ENCODE results near the gene AWAT2.
"Not testable (repeated sequence)": the region's sequence is repeated elsewhere in the genome, so short reads cannot be mapped to it uniquely, and the experiment has no call there.

Gene AWAT2

DNA sequence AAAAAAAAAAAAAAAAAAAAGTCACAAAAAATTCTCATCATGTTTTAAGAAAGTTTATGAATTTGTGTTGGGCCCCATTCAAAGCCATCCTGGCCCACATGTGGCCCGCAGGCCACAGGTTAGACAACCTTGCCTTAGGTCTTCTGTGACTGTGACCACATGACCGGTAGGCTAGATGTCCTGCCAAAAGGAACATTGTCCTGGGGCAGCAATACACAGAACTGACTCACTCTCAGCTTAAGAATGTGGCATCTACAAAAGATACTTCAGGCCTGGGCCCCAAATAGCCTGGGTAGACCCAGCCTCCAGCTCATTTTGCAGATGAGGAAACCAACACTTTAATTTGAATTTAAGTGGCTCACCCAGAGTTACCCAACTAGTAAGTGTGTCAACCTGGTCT lies 10.0 kb downstream of the AWAT2 start:
- no peak for DNase-seq

DNA sequence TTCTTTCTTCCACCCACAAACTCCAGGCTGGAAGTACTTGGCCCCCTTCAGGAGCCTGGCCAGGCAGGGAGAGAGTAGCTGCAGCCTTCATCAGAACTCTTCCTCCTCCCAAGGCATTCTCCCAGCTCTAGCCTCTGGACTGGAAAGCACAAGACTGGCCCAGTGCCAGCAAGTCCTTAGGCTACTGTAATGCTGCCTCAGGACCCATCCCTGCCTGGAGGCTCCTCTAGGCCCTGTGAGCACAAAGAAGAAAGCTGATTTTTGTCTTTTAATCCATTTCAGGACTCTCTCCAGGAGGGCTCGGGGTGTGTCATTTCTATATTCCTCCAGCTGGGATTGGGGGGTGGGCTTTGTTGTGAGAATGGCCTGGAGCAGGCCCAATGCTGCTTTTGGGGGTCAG lies 10.8 kb downstream of the AWAT2 start:
- no peak for DNase-seq

DNA sequence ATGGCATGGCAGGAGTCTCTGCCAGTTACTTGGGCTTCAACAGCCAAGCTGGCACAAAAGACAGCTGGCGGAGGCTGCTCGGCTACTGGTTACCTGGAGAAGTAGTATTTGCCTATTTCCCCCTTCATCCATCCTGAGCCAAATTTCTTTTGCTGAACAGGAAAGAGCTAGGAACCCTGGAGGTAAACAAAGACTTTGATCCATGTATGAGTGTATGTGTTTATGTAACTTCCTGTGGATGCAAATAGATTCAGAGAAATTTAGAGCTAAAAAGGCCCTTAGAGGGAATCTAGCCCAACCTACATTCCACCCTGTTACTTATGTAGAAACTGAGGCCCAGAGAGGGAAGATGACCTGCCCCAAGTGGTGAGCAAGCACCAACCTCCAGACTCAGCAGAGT lies 11.2 kb downstream of the AWAT2 start:
- DNase-seq = no peak

DNA sequence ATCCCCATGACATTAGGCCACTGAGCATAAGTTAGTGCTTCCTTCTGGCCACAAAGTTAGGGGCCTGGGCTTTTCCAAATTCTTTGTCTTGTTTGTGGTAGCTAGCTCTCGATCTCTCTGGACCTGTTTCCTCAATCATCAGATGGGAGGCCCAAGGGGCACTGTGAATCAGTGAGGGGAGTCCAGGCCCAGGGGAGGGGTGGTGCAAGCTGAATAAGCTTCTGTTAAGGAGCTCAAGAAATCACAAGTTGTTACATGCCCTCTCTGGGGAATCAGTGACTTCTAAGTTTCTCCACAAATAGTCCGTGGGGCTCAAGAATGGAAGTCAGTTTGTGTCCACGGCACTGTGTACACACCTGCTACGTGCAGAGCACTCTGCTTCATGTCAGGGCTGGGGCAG lies 15.1 kb downstream of the AWAT2 start:
- DNase-seq = no peak

DNA sequence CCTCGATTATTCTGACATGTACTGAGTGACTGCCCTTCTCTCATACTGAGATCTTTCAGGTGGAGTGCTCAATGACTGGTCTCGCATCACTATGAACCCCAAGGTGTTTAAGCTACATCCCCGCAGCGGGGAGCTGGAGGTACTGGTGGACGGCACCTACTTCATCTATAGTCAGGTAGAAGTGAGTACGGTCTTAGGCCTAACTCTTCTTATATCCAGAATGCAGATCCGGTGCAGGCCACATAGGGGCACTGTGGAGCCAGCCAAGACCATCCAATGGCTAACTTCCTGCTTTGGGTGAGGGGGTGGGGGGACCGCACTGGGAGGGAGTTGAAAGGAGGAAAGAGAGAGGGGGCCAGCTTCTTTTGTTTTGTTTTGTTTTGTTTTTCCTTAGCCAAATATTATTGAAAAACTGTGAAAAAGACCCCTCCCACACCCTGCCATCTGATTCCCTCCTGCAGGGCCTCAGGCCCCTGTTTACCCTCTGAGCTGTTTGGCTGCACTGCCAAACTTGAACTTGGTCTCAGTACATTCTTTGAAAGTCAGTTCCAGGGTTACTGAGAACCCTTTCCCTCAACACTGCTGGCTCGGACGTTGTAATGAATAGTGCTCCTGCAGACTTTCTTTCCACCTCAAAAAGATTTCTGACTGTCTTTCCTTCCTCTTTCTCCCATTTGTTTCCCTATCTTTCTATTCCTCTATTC lies 16.2 kb downstream of the AWAT2 start:
- no peak for DNase-seq

DNA sequence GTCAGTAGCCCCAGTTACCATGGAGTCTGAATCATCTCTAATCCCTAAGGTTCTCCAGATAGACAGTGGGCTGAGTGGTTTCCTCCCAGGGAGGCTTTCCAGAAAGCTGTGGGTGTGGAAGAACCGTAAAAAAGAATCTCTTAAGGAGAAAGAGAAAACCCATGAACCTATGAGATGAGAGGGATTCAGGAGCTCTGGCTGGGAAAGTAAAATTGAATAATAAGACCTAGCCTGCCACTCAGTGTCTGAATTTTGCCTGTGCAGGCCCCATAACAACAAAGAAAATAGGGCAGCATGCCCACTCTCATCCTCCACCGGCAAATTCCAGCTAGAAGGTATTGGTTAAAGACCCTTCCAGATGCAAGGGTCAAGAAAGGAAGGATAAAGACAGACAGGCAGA lies 16.9 kb downstream of the AWAT2 start:
- no peak for DNase-seq

DNA sequence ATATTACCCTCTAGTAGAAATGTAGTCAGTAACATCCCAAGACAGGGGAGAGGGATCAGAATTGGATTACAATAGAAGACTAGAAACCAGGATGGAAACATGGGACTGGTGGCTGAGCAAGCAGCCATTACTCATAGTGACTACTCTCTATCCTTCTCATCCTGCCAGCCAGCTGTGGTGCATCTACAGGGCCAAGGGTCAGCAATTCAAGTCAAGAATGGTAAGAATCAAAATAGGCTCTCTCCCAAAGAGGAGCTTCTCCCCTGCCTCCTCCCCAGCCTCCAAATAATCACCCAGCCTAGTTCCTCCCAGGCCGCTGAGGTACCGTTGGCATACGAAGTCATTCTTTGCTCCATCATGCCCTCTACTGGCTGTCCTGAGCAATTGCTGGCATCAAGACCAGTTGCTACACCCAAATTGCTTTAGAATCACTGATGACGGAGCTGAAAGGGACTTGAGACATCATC lies 19.4 kb downstream of the AWAT2 start:
- no peak for DNase-seq

DNA sequence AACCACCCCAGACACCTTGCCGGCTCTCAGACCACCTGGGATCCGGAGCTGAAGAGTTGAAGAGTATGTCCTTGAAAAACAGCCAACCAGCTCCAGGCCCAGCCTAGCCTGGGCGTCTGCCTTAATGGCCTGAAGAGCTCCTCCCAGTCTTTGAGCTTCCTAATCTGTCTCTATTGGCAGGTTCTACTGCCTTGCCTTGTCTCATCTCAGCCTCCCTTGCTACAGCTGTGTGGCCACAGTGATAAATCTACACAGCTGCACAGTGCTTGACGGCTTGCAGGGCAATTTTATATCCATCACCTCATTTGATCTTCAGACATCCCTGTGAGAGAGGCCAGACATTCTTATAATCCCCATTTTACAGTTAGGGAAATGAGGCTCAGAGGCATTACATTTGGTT lies 19.9 kb downstream of the AWAT2 start:
- no peak for DNase-seq

DNA sequence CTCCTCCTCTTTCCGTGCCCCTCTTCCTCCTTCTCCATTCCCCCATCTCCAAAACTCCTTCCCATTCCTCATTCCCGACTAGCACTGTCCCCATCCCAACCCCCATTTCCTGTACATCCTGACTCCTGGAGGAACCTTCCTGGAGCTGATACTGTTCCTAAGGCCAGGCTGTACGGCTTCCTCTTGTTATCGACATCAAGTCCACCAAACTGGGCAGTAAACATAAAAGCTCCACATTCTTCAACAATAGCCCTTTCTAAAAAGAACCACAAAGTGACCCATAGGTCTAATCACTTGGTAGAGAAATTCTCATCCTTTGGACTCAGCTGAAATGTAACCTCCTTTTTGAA lies 22.9 kb downstream of the AWAT2 start:
- DNase-seq = no peak

DNA sequence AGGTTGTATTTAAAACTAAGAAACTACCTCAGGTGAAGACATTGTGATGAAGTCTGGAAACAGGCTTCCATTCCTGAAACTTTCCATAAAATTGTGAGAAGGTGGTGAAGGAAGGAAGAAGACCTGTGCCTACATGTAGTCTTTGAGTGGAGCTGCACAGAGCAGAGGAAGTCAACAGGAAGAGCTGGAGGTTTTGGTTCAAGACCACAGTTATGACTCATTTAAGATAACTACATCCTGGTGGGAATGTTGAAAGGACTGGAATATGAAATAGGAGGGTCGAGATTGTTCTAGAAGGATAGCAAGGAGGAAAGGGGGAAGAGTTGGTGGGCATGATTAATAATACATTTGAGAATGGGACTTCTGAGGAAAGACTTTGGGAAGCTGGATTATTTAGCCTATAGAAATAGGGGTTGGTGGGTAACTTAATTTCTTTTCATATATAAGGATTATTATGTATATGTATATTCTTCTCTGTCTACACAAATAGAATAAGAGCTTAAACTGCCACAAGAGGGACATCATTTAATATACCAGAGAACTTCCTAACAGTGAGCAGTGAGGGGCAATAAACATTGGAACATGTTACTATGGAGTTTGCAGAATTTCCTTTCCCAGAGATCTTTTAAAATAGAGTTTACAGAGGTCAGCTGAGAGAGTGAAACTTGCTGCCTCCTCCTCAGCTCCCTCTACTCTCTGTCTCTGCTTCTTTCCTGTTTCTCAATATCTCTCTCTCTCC lies 23.5 kb downstream of the AWAT2 start:
- DNase-seq = no peak

DNA sequence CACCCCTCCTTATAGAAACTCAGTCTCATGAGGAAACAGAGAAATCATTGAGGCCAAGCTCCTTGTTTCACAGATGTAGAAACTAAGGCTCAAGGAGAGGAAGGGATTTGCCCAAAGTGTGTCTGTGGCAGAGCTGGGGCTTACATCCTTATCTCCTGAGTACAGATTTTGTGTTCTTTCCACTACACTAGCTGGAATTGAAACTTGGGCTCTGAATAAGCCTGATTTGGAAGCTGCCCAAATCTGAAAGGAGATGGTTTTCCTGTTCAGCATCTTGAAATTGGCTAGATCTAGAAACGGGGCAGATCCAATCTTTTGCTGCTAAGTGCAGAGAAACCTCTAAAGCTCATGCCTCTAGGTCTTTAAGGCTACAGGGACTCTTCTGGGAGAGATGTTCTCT lies 24.3 kb downstream of the AWAT2 start:
- DNase-seq = no peak

DNA sequence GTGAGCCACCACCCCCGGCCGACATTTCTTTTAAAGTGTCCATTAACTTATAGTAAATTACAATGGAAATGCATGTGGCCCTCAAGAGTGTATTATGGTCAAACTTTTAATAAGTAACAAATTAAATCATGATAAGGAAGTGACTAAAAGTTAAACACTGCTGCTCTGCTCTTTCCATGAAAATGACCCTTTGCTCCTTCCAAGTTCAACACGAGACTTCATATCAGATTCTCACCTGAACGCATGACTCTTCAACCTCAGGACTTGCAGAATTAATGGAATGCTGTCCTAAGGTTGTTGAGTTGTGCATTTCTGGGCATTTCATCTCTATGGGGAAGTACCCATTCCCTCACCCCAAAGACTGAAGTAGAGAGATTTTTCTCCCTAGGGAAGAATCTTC lies 27.1 kb downstream of the AWAT2 start:
- no peak for DNase-seq

DNA sequence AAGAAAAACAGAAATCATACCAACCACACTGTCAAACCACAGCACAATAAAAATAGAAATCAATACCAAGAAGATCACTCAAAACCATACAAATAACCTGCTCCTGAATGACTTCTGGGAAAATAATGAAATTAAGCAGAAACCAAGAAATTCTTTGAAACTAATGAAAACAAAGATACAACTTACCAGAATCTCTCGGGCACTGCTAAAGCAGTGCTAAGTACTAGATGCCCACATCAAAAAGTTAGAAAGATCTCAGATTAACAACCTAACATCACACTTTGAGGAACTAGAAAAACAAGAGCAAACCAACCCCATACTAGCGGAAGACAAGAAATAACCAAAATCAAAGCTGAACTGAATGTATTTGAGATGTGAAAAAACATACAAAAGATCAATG lies 33.2 kb downstream of the AWAT2 start:
- no peak for DNase-seq

DNA sequence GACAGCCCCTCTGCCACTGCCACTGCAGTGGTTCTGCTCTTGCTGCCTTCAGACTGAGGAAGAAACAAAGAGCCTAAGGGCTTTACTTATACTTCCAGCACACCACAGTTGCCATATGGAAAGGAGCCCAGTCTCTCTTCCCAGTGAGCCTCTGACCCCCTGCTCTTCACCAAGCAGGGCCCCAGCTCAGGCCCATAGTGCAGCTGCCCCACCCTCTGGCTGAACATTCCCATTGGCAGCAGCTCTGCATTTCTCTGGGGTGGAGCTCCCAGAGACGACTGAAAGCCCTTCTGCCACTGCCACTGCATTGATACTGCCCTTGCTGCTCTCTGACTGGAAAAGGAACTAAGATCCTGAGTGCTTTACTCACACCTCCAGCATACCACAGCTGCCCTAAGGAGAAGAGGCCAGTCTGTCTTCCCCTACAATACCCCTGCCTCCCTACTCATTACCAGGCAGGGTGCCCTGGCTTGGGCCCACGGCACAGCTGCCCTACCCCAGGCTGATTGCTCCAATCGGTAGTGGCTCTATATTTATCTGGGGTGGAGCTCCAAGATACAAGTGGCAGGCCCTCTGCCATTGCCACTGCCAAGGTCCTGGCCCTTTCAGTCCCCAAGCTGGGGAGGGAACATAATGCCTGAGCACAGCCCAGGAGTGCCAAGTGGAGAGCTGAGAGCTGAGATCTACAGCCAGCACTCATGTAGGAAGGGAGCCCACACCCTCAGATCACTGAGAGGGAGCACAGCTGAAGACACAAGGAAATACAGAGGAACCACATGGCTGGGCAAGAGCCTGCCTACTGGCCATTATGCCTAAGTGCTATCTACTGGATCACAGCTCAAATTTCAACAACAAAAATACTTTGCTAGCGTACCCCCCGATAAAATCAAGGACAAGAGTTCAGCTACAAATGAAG lies 36.0 kb downstream of the AWAT2 start:
- no peak for DNase-seq

DNA sequence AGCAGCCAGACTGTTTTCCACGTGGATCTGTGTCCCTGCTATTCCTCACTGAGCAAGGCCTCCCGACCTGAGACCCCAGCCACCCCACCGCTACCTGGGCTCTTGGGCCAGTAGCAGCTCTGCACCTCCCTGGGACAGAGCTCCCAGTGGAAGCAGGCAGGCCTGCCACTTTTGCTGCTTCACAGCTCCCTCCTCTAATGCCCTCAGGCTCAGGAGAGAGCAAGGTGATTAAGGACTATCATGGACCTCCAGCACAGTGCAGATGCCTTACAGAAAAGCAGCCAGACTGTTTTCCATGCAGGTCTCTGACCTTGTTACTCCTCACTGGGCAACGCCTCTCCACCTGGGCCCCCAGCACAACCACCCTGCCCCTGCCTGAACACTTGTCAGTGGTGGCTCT lies 37.0 kb downstream of the AWAT2 start:
- DNase-seq = no peak

DNA sequence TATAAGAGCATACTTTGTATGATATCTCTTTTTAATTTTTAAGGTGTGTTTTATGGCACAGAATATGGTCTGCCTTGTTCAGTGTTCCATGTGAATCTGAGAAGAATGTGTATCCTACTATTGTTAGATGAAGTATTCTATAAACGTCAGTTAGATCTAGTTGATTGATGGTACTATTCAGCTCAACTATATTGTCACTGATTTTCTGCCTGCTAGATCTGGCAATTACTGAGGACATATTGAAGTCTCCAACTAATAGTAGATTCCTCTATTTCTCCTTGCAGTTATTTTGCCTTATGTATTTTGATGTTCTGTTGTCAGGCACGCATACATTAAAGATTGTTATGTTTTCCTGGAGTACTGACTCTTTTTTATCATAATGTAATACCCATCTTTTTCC lies 39.8 kb downstream of the AWAT2 start:
- no peak for DNase-seq

DNA sequence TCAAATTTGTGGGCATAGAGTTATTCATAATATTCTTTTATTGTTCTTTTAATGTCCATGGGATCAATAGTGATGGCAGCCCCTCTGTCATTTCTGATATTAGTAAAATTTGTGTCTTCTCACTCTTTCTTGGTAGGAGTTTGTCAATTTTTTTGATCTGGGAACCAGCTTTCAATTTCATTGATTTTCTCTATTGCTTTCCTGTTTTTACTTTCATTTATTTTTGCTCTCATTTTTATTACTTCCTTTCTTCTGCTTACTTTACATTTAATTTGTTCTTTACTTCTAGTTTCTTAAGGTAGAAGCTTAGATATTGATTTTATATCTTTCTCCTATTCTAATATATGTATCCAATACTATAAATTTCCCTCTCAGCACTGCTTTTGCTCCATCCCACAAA lies 40.7 kb downstream of the AWAT2 start:
- no peak for DNase-seq

DNA sequence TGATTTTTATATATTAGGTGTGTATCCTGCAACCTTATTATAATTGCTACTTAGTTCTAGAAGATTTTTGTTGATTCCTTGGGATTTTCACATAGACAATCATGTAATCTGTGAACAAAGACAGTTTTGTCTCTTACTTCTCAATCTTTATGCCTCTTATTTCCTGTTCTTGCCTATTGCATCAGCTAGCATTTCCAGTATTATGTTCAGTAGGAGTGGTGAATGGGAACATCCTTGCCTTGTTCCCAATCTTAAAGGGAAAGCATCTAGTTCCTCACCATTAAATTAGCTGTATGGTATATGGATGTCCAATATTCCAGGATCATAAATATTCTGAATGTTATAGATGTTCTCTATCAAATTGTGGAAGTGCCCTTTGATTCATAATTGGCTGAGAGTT lies 41.8 kb downstream of the AWAT2 start:
- no peak for DNase-seq

DNA sequence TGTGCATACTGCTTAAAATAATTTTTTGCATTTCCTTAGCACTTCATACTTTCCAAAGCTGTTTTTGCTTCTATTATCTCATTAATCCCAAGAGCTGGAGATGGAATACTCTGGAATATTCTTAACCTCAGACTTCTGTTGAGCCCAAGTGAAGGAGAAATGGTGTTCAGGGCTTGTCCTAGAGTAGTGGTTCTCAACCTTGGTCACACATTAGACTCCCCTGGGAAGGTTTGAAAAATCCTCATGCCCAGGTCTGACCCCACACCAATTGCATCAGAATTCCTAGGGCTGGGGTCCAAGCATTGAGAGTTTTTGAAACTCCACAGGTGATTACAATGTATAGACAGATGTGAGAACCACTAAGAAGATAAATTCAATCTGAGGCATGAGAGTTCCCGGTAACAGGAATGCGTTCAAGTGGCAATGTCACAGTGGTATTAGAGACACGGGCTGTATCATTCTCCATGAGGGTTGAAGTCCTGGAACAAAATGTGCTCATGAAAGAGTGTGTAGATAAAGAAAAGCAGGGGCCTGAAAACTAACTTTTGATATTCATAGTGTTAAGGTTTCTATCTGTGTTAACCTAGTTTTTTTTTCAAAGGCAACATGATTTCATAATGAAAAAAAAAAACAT lies 47.9 kb downstream of the AWAT2 start:
- no peak for DNase-seq

DNA sequence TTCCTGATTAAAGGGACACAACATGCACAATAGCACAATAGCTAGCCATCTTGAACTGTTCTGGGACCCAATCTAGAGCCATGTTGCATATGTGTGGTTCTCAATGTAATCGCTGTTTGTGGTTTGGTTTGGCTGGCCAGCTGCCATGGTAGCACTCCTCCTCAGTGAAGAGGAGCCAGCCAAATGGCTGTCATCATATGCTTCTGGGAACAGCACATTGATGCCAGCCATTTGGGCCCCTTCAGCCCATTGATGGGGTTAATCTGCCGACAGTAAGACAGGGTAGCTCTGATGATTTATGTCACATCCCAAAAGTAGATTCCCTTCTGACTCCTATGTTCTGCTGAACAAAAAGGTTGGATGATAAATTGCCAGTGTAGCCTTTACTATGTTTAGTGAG lies 48.5 kb downstream of the AWAT2 start:
- no peak for DNase-seq

DNA sequence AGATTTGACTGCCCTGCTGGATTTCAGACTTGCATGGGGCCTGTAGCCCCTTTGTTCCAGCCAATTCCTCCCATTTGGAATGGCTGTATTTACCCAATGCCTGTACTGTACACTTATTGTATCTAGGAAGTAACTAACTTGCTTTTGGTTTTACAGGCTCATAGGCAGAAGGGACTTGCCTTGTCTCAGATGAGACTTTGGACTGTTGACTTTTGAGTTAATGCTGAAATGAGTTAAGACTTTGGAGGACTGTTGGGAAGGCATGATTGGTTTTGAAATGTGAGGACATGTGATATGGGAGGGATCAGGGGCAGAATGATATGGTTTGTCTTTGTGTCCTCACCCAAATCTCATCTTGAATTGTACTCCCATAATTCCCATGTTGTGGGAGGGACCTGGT lies 51.4 kb downstream of the AWAT2 start:
- not testable (repeated sequence) for DNase-seq

DNA sequence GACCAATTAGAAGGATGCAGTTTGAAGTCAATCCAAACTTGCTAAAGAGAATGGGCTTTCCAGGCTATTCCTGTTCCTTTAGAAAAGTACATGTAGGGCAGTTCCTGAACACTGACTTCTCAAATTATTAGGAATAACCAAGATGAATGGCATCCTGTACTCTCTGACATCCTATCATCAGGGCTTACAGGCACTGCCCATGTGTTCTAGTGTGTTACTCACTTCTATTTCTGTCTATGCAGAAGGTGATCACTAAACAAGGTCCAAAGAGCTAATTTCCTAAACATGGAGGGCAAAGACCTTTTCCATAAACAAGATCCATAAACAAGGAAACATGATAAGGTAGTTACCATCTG lies 53.6 kb downstream of the AWAT2 start:
- no peak for DNase-seq

DNA sequence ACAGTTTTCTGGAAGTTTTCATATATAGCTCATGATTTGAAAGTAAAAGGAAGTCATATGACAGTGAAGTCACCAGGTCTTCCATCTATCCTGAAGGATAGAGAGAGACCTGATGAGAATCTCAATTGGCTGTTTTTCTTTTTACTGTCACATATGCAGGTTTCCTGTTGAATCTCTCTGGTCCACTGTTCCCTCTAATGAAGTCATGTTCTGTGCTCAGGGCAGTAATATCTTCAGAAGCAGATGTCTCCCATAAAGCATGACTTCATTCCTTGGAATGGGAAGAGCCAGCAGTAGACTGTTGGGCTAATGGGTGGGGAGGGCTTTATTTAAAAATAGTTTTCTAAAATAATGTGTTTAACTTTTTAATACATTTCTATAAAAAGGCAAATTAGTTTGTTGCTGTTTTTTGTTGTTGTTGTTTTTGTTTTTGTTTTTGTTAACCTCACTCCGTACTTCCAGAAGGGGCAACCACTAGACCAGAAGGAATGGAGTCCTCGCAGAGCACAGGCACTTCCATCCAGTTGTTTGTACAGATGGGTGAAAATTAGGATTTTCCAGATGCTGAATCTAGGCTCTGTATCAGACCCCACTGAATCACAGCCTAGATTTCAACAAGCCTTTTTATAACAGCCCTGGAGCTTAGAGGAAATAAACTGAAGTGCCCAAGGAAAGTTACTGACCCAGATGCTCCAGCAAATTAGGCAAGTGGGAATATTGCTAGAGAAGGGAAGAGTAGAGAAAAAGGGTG lies 54.2 kb downstream of the AWAT2 start:
- no peak for DNase-seq

All from effector CD8-positive, alpha-beta T cell (primary cell).